ENCODE results near the gene FARP1.

DNA sequence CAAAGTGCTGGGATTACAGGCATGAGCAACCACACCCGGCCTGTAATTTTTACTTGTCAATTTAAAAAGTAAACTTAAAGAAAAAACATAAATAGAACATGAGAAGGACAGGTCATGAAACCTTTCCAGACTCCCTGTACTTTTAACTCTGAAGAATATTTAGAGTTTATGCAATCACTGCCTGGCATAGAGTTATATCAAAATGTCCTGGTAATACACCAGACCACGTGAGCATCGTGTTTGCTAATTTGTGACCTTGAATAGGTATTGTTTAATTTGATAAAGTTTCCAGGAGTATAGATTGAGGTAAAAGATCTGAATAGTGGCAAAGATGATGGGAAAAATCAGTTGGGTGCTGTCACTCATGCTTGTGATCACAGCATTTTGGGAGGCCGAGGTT lies 115.3 kb downstream of the FARP1 start:
- TF ChIP-seq, protein P1, sequence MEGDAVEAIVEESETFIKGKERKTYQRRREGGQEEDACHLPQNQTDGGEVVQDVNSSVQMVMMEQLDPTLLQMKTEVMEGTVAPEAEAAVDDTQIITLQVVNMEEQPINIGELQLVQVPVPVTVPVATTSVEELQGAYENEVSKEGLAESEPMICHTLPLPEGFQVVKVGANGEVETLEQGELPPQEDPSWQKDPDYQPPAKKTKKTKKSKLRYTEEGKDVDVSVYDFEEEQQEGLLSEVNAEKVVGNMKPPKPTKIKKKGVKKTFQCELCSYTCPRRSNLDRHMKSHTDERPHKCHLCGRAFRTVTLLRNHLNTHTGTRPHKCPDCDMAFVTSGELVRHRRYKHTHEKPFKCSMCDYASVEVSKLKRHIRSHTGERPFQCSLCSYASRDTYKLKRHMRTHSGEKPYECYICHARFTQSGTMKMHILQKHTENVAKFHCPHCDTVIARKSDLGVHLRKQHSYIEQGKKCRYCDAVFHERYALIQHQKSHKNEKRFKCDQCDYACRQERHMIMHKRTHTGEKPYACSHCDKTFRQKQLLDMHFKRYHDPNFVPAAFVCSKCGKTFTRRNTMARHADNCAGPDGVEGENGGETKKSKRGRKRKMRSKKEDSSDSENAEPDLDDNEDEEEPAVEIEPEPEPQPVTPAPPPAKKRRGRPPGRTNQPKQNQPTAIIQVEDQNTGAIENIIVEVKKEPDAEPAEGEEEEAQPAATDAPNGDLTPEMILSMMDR (IDR thresholded peaks at IDR 0.05), result no peak
- no peak for TF ChIP-seq POLR2A (IDR thresholded peaks at IDR 0.05)

Data from body of pancreas (tissue), 4 donors.